Measurements from ENCODE around the gene SCAF11.
"Not testable (repeated sequence)": the region's sequence is repeated elsewhere in the genome, so short reads cannot be mapped to it uniquely, and the experiment has no call there.

DNA sequence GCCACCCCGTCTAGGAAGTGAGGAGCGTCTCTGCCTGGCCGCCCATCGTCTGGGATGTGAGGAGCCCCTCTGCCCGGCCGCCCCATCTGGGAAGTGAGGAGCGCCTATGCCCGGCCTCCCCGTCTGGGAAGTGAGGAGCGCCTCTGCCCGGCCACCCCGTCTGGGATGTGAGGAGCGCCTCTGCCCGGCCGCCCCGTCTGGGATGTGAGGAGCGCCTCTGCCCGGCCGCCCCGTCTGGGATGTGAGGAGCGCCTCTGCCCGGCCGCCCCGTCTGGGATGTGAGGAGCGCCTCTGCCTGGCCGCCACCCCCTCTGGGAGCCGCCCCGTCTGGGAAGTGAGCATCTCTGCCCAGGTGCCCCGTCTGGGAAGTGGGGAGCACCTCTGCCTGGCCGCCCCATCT is 9.7 kb upstream of the SCAF11 start:
- TF ChIP-seq POLR2A (IDR thresholded peaks at IDR 0.05; ENCODE audit: low read length); GATA1 (IDR thresholded peaks at IDR 0.05; ENCODE audit: low read depth, low read length): not testable (repeated sequence)
